Brain microvascular endothelial cell (primary cell): ENCODE results near the gene SDHD.
A peak's percentile ranks its signal among the peaks of the same experiment; 100 is the strongest.

Experiments
- DNase-seq: peaks from one replicate; pipeline ENCODE4 v3.0.0-alpha.2; 2020
- H3K27ac ChIP-seq: fragments of 250-450 bp; sonication (Bioruptor Pico); 2 replicates; pipeline ENCODE4 v1.5.1; 2020; ENCODE audit warnings: mild to moderate bottlenecking, moderate library complexity
- H3K27me3 ChIP-seq: fragments of 250-450 bp; sonication (Bioruptor Pico); replicated peaks from 2 replicates; pipeline ENCODE4 v1.5.1; 2020; ENCODE audit warnings: mild to moderate bottlenecking
- H3K36me3 ChIP-seq: fragments of 250-450 bp; sonication (Bioruptor Pico); replicated peaks from 2 replicates; pipeline ENCODE4 v1.5.1; 2020; ENCODE audit warnings: mild to moderate bottlenecking
- H3K4me3 ChIP-seq: 2 replicates; pipeline ENCODE4 v1.5.1; 2011; ENCODE audit warnings: low read depth, mild to moderate bottlenecking, control low read depth, low read length, moderate library complexity
- in situ Hi-C: cut with HindIII; loops from 2 replicates; pipeline ENCODE4 v1.10.0; 2017; ENCODE audit warnings: low sequenced_read_pairs, low pct_ligation_motif_present
- TF ChIP-seq, protein P1 (sequence below): IDR thresholded peaks from 2 replicates; pipeline ENCODE4 v1.5.1; 2011; ENCODE audit warnings: low read depth, mild to moderate bottlenecking, moderate library complexity, low read length, control low read depth, inconsistent platforms; ENCODE audit errors: missing control alignments

The SDHD gene

DNA sequence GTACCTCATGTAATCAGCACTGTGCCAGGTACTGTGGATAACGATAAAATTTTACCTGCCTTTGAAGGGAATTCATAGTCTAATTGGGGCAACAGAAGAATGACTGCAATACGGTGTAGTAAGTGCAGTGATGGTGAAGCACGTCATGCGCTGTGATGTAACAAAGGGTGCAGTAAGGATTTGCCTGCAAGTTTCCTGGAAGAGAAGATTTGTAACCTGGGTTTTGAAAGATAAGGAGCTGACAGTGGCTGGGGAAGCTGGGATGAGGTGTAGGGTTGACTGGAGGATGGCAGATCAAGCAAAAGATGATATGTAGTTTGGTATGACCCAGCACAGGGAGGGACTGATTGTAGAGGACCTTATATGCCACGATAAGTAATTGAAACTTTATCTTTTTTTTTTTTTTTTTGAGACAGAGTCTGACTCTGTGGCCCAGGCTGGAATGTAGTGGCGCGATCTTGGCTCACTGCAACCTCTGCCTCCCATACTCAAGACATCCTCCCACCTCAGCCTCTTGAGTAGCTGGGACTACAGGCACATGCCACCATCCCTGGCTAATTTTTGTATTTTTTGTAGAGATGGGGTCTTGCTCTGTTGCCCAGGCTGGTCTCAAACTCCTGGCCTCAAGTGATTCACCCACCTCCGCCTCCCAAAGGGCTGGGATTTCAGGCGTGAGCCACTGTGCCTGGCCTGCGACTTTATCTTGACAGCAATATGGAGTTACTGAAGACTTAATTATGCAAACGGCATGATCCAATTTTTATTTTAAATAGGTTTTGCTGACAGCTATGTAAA is 11.3 kb downstream of the SDHD start:
- DNase-seq = no peak
- Histone ChIP-seq H3K4me3 (no peak overlapping the region), H3K27ac (no peak overlapping the region), H3K36me3 (peaks cover 14% of the 10 kb centered on the region), H3K27me3 (no peaks in the 10 kb centered on the region)
- TF ChIP-seq, protein P1, sequence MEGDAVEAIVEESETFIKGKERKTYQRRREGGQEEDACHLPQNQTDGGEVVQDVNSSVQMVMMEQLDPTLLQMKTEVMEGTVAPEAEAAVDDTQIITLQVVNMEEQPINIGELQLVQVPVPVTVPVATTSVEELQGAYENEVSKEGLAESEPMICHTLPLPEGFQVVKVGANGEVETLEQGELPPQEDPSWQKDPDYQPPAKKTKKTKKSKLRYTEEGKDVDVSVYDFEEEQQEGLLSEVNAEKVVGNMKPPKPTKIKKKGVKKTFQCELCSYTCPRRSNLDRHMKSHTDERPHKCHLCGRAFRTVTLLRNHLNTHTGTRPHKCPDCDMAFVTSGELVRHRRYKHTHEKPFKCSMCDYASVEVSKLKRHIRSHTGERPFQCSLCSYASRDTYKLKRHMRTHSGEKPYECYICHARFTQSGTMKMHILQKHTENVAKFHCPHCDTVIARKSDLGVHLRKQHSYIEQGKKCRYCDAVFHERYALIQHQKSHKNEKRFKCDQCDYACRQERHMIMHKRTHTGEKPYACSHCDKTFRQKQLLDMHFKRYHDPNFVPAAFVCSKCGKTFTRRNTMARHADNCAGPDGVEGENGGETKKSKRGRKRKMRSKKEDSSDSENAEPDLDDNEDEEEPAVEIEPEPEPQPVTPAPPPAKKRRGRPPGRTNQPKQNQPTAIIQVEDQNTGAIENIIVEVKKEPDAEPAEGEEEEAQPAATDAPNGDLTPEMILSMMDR = no peak
- in situ Hi-C loops = no loop called here

DNA sequence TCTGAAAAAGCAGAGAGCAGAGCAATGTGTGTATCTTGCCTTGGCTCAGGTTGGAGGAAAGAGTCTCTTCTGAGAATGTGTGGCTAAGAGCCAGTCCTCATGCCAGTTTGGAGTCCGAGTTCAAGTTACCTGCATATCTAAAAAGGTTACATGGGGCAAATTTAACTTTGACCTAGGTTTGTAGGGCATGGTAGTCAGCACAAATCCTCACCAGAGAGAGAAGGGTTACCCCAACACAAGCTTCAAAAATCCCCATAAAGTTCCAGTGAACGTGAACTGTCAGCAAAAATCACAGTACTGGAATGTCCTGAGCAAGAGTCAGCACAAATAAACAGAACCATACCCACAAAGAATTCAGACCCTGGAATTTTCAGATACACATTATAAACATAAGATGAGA is 13.8 kb downstream of the SDHD start:
- H3K4me3 ChIP-seq = no peak overlapping the region
- peaks cover 2% of the 10 kb centered on the region for H3K36me3 ChIP-seq
- TF ChIP-seq, protein P1 = no peak
- no peak overlapping the region for H3K27ac ChIP-seq
- in situ Hi-C loops = no loop called here
- no peaks in the 10 kb centered on the region for H3K27me3 ChIP-seq
- peak; percentile 40 for DNase-seq

DNA sequence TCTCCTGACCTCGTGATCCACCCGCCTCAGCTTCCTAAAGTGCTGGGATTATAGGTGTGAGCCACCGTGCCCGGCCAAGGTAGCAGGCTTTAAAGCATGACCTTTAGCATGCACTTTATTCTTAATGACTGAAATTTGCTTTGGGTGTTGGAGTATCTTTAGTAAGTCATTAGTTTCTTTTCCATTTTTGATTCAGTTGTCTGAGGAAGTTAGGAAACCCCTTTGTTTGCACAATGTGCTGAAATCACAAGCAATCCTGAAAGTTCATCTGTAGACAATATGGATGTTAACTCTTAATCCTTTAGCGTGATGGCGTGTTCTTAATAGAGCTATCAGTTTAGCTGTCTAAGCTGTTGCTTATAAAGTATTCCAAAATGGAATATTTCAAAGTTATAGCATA is 16.8 kb downstream of the SDHD start:
- no peak for DNase-seq
- Histone ChIP-seq H3K27ac (no peak overlapping the region), H3K36me3 (no peaks in the 10 kb centered on the region), H3K4me3 (no peak overlapping the region), H3K27me3 (no peaks in the 10 kb centered on the region)
- TF ChIP-seq, protein P1 = no peak
- in situ Hi-C loops = no loop called here

DNA sequence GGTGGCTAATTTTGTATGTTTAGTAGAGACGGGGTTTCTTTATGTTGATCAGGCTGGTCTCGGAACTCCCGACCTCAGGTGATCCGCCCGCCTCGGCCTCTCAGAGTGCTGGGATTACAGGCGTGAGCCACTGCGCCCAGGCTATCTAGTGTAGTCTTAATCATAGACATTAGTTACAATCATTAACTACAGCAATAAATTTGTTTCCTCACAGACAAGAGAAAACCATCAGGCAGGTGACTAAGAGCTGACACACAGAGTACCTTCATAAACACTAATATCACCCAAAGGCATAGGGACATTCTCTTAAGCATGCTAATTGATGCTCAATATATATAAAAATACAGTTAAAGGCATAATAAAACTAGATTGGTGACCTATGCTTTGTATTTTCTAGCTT is 19.4 kb downstream of the SDHD start:
- TF ChIP-seq, protein P1 = no peak
- no peak for DNase-seq
- Histone ChIP-seq H3K27ac (no peak overlapping the region), H3K36me3 (no peaks in the 10 kb centered on the region), H3K27me3 (no peaks in the 10 kb centered on the region), H3K4me3 (no peak overlapping the region)
- in situ Hi-C loops = no loop called here

DNA sequence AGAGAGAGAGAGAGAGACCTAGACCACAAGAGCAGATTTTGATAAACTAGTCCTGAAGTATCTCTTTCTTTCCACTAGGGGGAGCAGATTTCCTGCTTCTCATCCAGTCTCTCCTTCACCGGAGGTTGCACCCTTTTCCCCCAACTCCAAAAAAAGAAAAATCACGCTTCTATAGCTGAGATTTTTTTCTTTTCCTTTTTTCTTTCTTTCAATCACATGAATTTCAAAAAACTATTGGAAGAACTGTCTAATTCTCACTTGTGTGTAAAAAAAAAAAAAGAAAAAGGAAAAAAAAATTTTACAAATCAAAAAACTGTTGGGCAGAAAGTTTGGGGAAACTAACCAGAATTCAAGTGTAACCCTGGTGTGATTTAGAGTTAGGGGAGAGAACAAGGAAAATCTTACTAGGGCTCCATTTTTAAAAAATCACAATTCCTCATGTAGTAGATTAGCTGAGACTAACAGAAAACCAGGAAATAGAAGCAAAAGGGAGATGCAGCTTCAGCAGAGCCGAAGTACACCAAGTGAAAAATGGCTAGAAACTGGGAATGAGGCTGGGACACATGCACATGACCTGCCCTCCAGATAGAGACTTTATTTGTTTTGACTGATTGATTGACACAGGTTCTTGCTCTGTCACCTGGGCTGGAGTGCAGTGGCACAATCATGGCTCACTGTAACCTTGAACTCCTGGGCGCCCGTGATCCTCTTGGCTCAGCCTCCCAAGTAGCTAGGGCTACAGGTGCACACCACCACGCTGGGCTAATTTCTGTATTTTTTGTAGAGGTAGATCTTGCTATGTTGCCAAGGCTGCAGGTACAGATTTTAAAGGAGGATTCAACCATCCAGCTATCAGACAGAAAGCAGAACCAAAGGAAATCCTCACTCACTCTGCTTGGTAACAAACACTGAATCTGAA is 27.1 kb downstream of the SDHD start:
- Histone ChIP-seq H3K36me3 (no peaks in the 10 kb centered on the region), H3K27ac (no peak overlapping the region), H3K4me3 (no peak overlapping the region), H3K27me3 (no peaks in the 10 kb centered on the region)
- TF ChIP-seq, protein P1 = peak; percentile 75
- in situ Hi-C loops = no loop called here
- DNase-seq = peak; percentile 31
